Fibroblast of pulmonary artery (primary cell): ENCODE measurements around the gene MUTYH.
A peak's percentile ranks its signal among the peaks of the same experiment; 100 is the strongest.

Experiments
- DNase-seq: peaks from one replicate; pipeline ENCODE4 v3.0.0-alpha.2; 2010; ENCODE audit warnings: low read depth
- H3K4me3 ChIP-seq: replicated peaks from 2 replicates; pipeline ENCODE4 v1.5.1; 2011; ENCODE audit warnings: low read depth, mild to moderate bottlenecking, control low read depth, low read length, moderate library complexity
- TF ChIP-seq, protein P1 (sequence below): IDR thresholded peaks from 2 replicates; pipeline ENCODE4 v1.5.1; 2011; ENCODE audit warnings: mild to moderate bottlenecking, control low read depth, low read length, inconsistent platforms; ENCODE audit errors: missing control alignments

MUTYH gene

DNA sequence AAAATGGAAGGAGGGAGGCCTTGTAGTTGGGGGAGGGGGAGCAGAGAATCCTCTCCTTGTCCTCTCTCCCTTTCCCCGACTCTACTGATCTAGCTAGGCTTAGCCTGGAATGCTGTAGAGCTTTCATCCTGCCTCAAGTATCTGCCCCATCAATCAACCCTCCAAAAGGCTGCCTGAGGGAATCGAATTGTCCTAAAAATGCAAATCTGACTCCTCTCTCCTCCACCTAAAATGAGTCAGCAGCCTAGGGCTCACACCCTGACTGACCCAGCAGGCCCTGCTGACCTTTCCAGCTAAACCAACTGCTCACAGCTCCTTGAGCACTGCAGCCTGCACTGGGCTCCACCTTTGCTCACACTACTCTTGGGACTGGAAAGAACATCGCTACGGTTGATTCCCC lies 10.8 kb downstream of the MUTYH start:
- no peak for DNase-seq
- TF ChIP-seq, protein P1, sequence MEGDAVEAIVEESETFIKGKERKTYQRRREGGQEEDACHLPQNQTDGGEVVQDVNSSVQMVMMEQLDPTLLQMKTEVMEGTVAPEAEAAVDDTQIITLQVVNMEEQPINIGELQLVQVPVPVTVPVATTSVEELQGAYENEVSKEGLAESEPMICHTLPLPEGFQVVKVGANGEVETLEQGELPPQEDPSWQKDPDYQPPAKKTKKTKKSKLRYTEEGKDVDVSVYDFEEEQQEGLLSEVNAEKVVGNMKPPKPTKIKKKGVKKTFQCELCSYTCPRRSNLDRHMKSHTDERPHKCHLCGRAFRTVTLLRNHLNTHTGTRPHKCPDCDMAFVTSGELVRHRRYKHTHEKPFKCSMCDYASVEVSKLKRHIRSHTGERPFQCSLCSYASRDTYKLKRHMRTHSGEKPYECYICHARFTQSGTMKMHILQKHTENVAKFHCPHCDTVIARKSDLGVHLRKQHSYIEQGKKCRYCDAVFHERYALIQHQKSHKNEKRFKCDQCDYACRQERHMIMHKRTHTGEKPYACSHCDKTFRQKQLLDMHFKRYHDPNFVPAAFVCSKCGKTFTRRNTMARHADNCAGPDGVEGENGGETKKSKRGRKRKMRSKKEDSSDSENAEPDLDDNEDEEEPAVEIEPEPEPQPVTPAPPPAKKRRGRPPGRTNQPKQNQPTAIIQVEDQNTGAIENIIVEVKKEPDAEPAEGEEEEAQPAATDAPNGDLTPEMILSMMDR, result no peak
- H3K4me3 ChIP-seq, result no peak overlapping the region

DNA sequence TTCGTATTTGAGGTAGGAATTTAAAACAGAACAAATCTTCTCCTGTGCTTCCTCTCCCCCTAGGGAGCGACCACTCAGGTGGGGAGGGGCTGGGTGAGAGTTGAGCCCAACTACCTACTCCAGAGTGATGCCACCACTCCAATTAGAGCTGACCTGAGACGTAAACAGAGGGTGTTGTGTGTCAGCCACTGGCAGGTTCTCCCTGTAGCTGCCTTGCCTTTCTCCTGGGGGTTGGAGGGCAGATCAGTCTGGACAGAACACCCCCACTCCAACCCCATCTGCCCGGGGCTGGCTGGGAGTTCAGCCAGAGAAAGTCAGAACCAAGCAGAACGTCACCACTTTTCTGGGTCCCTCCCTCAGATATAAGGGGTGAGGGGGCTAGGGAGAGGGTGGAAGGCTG lies 11.6 kb downstream of the MUTYH start:
- no peak overlapping the region for H3K4me3 ChIP-seq
- TF ChIP-seq, protein P1, result no peak
- DNase-seq, result no peak

- no peak for DNase-seq
- TF ChIP-seq, protein P1, result no peak
- H3K4me3 ChIP-seq, result no peak overlapping the region
These were observed 12.4 kb downstream of the MUTYH start for GRCh38 chr1:45327644-45328515.

DNA sequence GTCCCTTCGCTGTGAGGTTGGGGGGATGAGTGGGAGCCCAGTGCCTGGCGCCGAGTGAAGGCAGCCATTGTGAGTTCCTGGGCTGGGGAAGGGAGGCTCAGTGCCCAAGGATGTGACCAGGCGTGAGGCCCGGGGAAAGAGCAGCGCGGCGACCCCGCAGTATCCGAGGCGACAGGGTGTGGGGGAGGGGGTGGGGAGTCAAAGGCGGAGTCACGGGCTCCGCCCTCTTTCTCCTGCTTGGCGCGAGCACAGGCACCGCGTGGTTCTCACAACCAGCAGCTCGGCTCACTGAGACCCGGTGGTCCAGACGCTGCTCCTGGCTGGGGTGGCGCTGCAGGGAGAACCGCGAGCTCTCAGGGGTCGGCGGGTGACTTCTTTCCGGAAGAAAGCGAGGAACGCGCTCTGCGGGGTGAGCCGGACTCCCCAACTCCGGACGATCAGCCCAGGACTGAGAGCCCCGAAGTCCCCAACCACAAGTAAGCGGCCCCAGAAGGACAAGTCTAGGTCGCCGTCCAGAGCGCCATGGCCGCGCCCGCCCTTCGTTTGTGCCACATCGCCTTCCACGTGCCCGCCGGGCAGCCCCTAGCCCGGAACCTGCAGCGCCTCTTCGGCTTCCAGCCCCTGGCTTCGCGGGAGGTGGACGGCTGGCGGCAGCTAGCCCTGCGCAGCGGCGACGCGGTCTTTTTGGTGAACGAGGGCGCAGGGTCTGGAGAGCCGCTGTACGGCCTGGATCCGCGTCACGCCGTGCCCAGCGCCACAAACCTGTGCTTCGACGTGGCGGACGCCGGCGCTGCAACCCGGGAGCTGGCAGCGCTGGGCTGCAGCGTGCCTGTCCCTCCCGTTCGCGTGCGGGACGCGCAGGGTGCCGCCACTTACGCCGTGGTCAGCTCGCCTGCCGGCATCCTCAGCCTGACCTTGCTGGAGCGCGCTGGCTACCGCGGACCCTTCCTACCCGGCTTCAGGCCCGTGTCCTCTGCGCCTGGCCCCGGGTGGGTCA lies 13.3 kb downstream of the MUTYH start, which contains the start of gene HPDL:
HPDL (plus strand) TSS at position 269 of the 997 bp plus-strand sequence; CDS start at position 523, 254 bp downstream.
- peak; percentile 50 for DNase-seq
- TF ChIP-seq, protein P1, result no peak
- peak within 1 kb of the TSS; percentile 54 for H3K4me3 ChIP-seq

GRCh38 chr1:45325851-45326506 lies 14.3 kb downstream of the MUTYH start:
- TF ChIP-seq, protein P1, result no peak
- peak; percentile 17 for DNase-seq
- peak overlapping the region; percentile 54 for H3K4me3 ChIP-seq

DNA sequence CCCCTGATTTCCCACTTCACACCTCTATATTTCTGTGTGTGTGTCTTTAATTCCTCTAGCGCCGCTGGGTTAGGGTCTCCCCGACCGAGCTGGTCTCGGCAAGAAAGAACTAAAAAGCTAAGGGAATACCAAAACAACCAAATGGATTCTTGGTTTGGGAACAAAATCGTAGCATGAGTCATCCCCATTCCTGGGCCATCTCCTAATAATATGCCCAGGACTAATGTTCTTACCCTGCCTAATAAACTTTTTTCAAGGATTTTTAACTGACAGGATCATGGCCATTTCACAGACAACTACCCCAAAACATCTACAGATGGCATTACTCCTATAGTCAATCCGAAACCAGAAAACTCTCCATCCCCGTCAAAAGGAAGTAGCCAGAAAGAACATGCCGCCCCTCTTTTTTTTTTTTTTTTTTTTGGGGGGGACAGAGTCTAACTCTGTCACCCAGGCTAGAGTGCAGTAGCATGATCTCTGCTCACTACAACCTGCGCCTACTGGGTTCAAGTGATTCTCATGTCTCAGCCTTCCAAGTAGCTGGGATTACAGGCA lies 17.7 kb downstream of the MUTYH start:
- H3K4me3 ChIP-seq, result no peak overlapping the region
- TF ChIP-seq, protein P1, result no peak
- no peak for DNase-seq
